HepG2 (cell line): Measurements from ENCODE around the gene HS3ST3B1. TPM values are rescaled to one million over a fixed set of nuclear protein-coding genes. Genes with fewer than 3 reads are reported as not detected.
A peak's percentile ranks its signal among the peaks of the same experiment; 100 is the strongest.

Experiments used
- ATAC-seq: fragments of 200-7000 bp; cut with Tn5 transposase; 3 replicates; pipeline ENCODE4 v1.9.1; 2020; ENCODE audit warnings: mild to moderate bottlenecking, moderate library complexity
- Bru-seq: library from RNA; stranded (reverse); fragments of 400-500 nt; gene quantifications from one replicate; lab custom pipeline; 2021; lab: Mats Ljungman, UMichigan
- BruChase-seq, 2 experiments: library from RNA; stranded (reverse); fragments of 400-500 nt; gene quantifications; one replicate each; lab custom pipeline; 2021; lab: Mats Ljungman, UMichigan
- BruUV-seq: library from RNA; stranded (reverse); fragments of 400-500 nt; replicated peaks from 2 replicates; lab custom pipeline; 2021; lab: Mats Ljungman, UMichigan
- CTCF ChIA-PET: fragments of 300-600 bp; formaldehyde crosslinking; extraction: SDS; loops from one replicate; lab custom pipeline; 2021; ENCODE audit warnings: low total read pairs, inconsistent platforms, low intra/inter-chr PET ratio; lab: Yijun Ruan, JAX
- POLR2A ChIA-PET: fragments of 350-600 bp; sonication (Branson Sonifier 250); formaldehyde crosslinking; loops from one replicate; lab custom pipeline; 2020; ENCODE audit warnings: antibody characterized with exemption, inconsistent platforms; lab: Yijun Ruan, JAX
- DNase-seq: peaks from one replicate; pipeline ENCODE4 v3.0.0-alpha.2; 2015; ENCODE audit warnings: low spot score
- FAIRE-seq: peaks from 3 replicates; lab custom pipeline; 2011; peaks lifted over from hg19 to GRCh38; lab: Jason Lieb, UNC
- H2AFZ ChIP-seq: one replicate; pipeline ENCODE4 v1.6.1; 2011; ENCODE audit warnings: low read length, inconsistent platforms
- H3K27ac ChIP-seq: fragments of 300-600 bp; 3 replicates; pipeline ENCODE4 v1.8.0; 2011; ENCODE audit warnings: mixed run types, mild to moderate bottlenecking, mixed read lengths, low read length, inconsistent platforms; ENCODE audit not compliant: insufficient read depth; ENCODE audit errors: extremely low read length
- H3K27me3 ChIP-seq, 2 experiments: fragments of 200-600 bp in 1 of 2; 2 replicates in 1 of 2; 3 replicates in 1 of 2; pipeline versions ENCODE4 v1.6.0 to v1.8.0; 2011; ENCODE audit warnings: low read length in 2 of 2, mild to moderate bottlenecking in 2 of 2, moderate library complexity in 2 of 2, inconsistent platforms in 1 of 2; ENCODE audit not compliant: insufficient read depth in 2 of 2, control insufficient read depth in 1 of 2
- H3K36me3 ChIP-seq, 2 experiments: fragments of 200-600 bp in 1 of 2; replicated peaks in 1 of 2; 2 replicates in 1 of 2; 3 replicates in 1 of 2; pipeline versions ENCODE4 v1.5.1 to v1.8.0; 2011; ENCODE audit warnings: low read length in 2 of 2, inconsistent platforms in 1 of 2; ENCODE audit not compliant: insufficient read depth in 2 of 2, control insufficient read depth in 1 of 2
- H3K4me1 ChIP-seq: 2 replicates; pipeline ENCODE4 v1.5.1; 2012; ENCODE audit warnings: low read length, inconsistent platforms; ENCODE audit not compliant: insufficient read depth
- H3K4me2 ChIP-seq: 2 replicates; pipeline ENCODE4 v1.6.0; 2011; ENCODE audit warnings: low read depth, low read length, inconsistent platforms
- H3K4me3 ChIP-seq, 3 experiments: fragments of 200-600 bp in 1 of 3; sonication (generic), shearing (Covaris generic) in 1 of 3; replicated peaks in 1 of 3; 2 replicates each; pipeline ENCODE4 v1.5.1; 2011 to 2016; ENCODE audit warnings: low read length in 3 of 3, inconsistent platforms in 2 of 3, low read depth in 2 of 3, mild to moderate bottlenecking in 2 of 3, control low read depth in 1 of 3, mixed read lengths in 1 of 3; ENCODE audit not compliant: insufficient read depth in 1 of 3
- H3K79me2 ChIP-seq: one replicate; pipeline ENCODE4 v1.6.1; 2011; ENCODE audit warnings: low read length, inconsistent platforms; ENCODE audit not compliant: insufficient read depth
- H3K9ac ChIP-seq: 2 replicates; pipeline ENCODE4 v1.6.0; 2011; ENCODE audit warnings: mild to moderate bottlenecking, low read depth, low read length, inconsistent platforms; ENCODE audit not compliant: insufficient read depth
- H3K9me3 ChIP-seq: 2 replicates; pipeline ENCODE4 v1.5.1; 2012; ENCODE audit warnings: mild to moderate bottlenecking, low read length
- H4K20me1 ChIP-seq: 2 replicates; pipeline ENCODE4 v1.6.0; 2011; ENCODE audit warnings: inconsistent platforms, mild to moderate bottlenecking, low read length, moderate library complexity; ENCODE audit not compliant: insufficient read depth
- CREB3 ChIP-seq: sonication (generic); formaldehyde crosslinking; IDR thresholded peaks from 2 replicates; pipeline ENCODE4 v1.5.0; 2020; ENCODE audit warnings: missing genetic modification reagents
- CTCF ChIP-seq: sonication (generic); formaldehyde crosslinking; IDR thresholded peaks from 2 replicates; pipeline ENCODE4 v1.5.0; 2020; ENCODE audit warnings: mild to moderate bottlenecking, missing genetic modification reagents, moderate library complexity
- E2F2 ChIP-seq: sonication (generic); formaldehyde crosslinking; IDR thresholded peaks from 2 replicates; pipeline ENCODE4 v1.4.0; 2020; ENCODE audit warnings: missing genetic modification reagents, borderline replicate concordance
- MATR3 ChIP-seq: sonication (generic); formaldehyde crosslinking; IDR thresholded peaks from 2 replicates; pipeline ENCODE4 v1.4.0; 2020; ENCODE audit warnings: missing genetic modification reagents
- MED1 ChIP-seq: sonication (generic); formaldehyde crosslinking; IDR thresholded peaks from 2 replicates; pipeline ENCODE4 v1.4.0; 2020; ENCODE audit warnings: missing genetic modification reagents
- PAXIP1 ChIP-seq: sonication (generic); formaldehyde crosslinking; conservative IDR thresholded peaks from 2 replicates; pipeline ENCODE4 v1.4.0; 2020; ENCODE audit warnings: mild to moderate bottlenecking, missing genetic modification reagents, moderate library complexity
- ZNF10 ChIP-seq: sonication (generic); formaldehyde crosslinking; IDR thresholded peaks from 2 replicates; pipeline ENCODE4 v1.4.0; 2020; ENCODE audit warnings: mild to moderate bottlenecking, low read depth, missing genetic modification reagents, borderline replicate concordance
- ZNF121 ChIP-seq: sonication (generic); formaldehyde crosslinking; IDR thresholded peaks from 2 replicates; pipeline ENCODE4 v1.5.0; 2020; ENCODE audit warnings: mild to moderate bottlenecking, missing genetic modification reagents
- WGBS: methylation state at CpG from one replicate; pipeline ENCODE4 v1.1.6; 2017; ENCODE audit warnings: low lambda C conversion rate; 5-methylcytosine and 5-hydroxymethylcytosine counted together
- in situ Hi-C: cut with HindIII; loops from 2 replicates; pipeline ENCODE4 v1.10.0; 2017; ENCODE audit warnings: low pct_unique_long_range_greater_than_20kb; ENCODE audit not compliant: extremely low pct_ligation_motif_present
- intact Hi-C: fragments of 100-400 bp; cut with micrococcal nuclease; formaldehyde crosslinking; loops from one replicate; pipeline ENCODE4 v1.10.0; 2022; ENCODE audit not compliant: unreplicated experiment
- long read RNA-seq, 2 experiments: library from RNA in 1 of 2; library from polyadenylated mRNA in 1 of 2; stranded (forward) in 1 of 2; unstranded in 1 of 2; transcript quantifications; one replicate each; pipeline ENCODE4 v2.0.0, GENCODE V29; 2019 to 2022
- polyA minus RNA-seq, 3 experiments: library from RNA; depleted of rRNA, polyadenylated mRNA; stranded (reverse); fragments of >200 nt; gene quantifications; 2 replicates each; pipeline ENCODE4 v1.2.3, GENCODE V29; 2011; ENCODE audit warnings: low replicate concordance in 1 of 3
- polyA plus RNA-seq, 8 experiments: library from polyadenylated mRNA; depleted of rRNA in 3 of 8; stranded (reverse) in 7 of 8; unstranded in 1 of 8; fragments of >200 nt; fragmentation: Illumina TruSeq in 4 of 8; extraction: Trizol in 4 of 8; gene quantifications; 2 replicates each; pipeline versions ENCODE4 v1.2.1 to v1.2.3, GENCODE V29; 2011 to 2016; ENCODE audit warnings: low read depth in 4 of 8, missing spikeins in 1 of 8, mixed read lengths in 1 of 8; ENCODE audit not compliant: insufficient read depth in 1 of 8
- total RNA-seq, 5 experiments: library from RNA; depleted of rRNA; stranded (reverse); fragments of >200 nt; fragmentation: Illumina TruSeq; extraction: Trizol; gene quantifications; 2 replicates each; pipeline ENCODE4 v1.2.3, GENCODE V29; 2016; ENCODE audit warnings: low read depth in 1 of 5

HS3ST3B1 gene
- total RNA-seq (2016; rRNA removed; fragmentation: Illumina TruSeq; extraction: Trizol) (35.3 and 39.5 TPM in 2 replicates), polyA plus RNA-seq (2011; rRNA removed) (14.6 and 15.7 TPM in 2 replicates), polyA minus RNA-seq (2011; rRNA and poly(A)+ RNA removed; ENCODE audit: low replicate concordance) (67.6 TPM in 1 of 2 replicates, not detected in the other), Bru-seq, nascent RNA (percentile 92 among the genes with signal in this experiment), BruChase-seq, experiment 1, labeled RNA remaining after a 6-hour chase (percentile 89 among the genes with signal in this experiment), BruChase-seq, experiment 2, labeled RNA remaining after a 2-hour chase (percentile 92 among the genes with signal in this experiment)
- total RNA-seq (2016; cell fraction: cytosol; rRNA removed; fragmentation: Illumina TruSeq; extraction: Trizol; ENCODE audit: low read depth), result 5.0 and 5.5 TPM in 2 replicates
- 33.5 and 37.1 TPM in 2 replicates for total RNA-seq (2016; cell fraction: insoluble cytoplasmic fraction; rRNA removed; fragmentation: Illumina TruSeq; extraction: Trizol)
- 21.9 and 24.5 TPM in 2 replicates for total RNA-seq (2016; cell fraction: membrane; rRNA removed; fragmentation: Illumina TruSeq; extraction: Trizol)
- 34.7 and 37.1 TPM in 2 replicates for total RNA-seq (2016; cell fraction: nucleus; rRNA removed; fragmentation: Illumina TruSeq; extraction: Trizol)
- polyA plus RNA-seq (2011; cell fraction: cytosol; rRNA removed), result 10.2 and 10.4 TPM in 2 replicates
- 16.6 and 20.5 TPM in 2 replicates for polyA plus RNA-seq (2011; cell fraction: nucleus; rRNA removed)
- polyA plus RNA-seq (2012), result 15.3 and 18.6 TPM in 2 replicates
- 1.9 and 2.3 TPM in 2 replicates for polyA plus RNA-seq (2016; cell fraction: cytosol; fragmentation: Illumina TruSeq; extraction: Trizol; ENCODE audit: low read depth)
- polyA plus RNA-seq (2016; cell fraction: insoluble cytoplasmic fraction; fragmentation: Illumina TruSeq; extraction: Trizol; ENCODE audit: low read depth), result 19.7 and 21.9 TPM in 2 replicates
- polyA plus RNA-seq (2016; cell fraction: membrane; fragmentation: Illumina TruSeq; extraction: Trizol; ENCODE audit: low read depth), result 7.2 and 7.3 TPM in 2 replicates
- 39.2 and 41.9 TPM in 2 replicates for polyA plus RNA-seq (2016; cell fraction: nucleus; fragmentation: Illumina TruSeq; extraction: Trizol; ENCODE audit: insufficient read depth, low read depth)
- 34.2 and 35.7 TPM in 2 replicates for polyA minus RNA-seq (2011; cell fraction: cytosol; rRNA and poly(A)+ RNA removed)
- polyA minus RNA-seq (2011; cell fraction: nucleus; rRNA and poly(A)+ RNA removed), result 25.6 and 26.4 TPM in 2 replicates
- long read RNA-seq, experiment 1, full-length matches to known transcripts, result 1 of 50 reads
- long read RNA-seq, experiment 1, partial matches to known transcripts, result 0 of 50 reads
- long read RNA-seq, experiment 1, other reads (novel, unspliced or antisense), result 49 of 50 reads
- long read RNA-seq, experiment 2, full-length matches to known transcripts, result 3 of 29 reads
- long read RNA-seq, experiment 2, partial matches to known transcripts, result 0 of 29 reads
- long read RNA-seq, experiment 2, other reads (novel, unspliced or antisense), result 26 of 29 reads

- Histone ChIP-seq H3K36me3 (0 out of 5 replicates have a peak, but pooled peaks cover 0 to 3% of the 10 kb centered on the region in 2 experiments), H3K27me3 (peaks cover 0 to 10% of the 10 kb centered on the region in 2 experiments; a peak in 2 of 5 replicates), H3K9ac (peak within 1 kb of the TSS; percentile 90), H3K4me2 (peak within 1 kb of the TSS; percentile 97), H3K79me2 (peaks cover 62% of the 10 kb centered on the region), H3K9me3 (no peaks in the 10 kb centered on the region), H4K20me1 (peaks cover 22% of the 10 kb centered on the region), H2AFZ (no peak within 1 kb of the TSS), H3K4me1 (peaks cover 17% of the 10 kb centered on the region), H3K27ac (peak within 1 kb of the TSS; percentile 93), H3K4me3 (peak within 1 kb of the TSS; percentile 92 to 99 (median 99))
- intact Hi-C loops (loop anchor here (1.0 to 10.0 kb wide), 3 partner anchors 9 to 484 kb away; no protein-coding TSS in a partner anchor), in situ Hi-C loops (no loop called here)
- ChIA-PET POLR2A (interaction anchor here (0.6 to 14.0 kb wide), 30 partner anchors 8 to 862 kb away, joined by 3 to 288 read pairs (median 5); partner anchors contain the start of gene COX10), CTCF (no interaction called here)
- BruUV-seq, result no TSS peak
- FAIRE-seq, result peak; percentile 98
- peak; percentile 83 for ATAC-seq
- DNase-seq, result peak; percentile 99
- WGBS, result 0% methylated on average over 20 of the region's 49 CpGs
- TF ChIP-seq CTCF (CRISPR knock-in tag), result peak; percentile 37; the same call in 1 of the 2 replicates
- no peak for TF ChIP-seq MATR3 (CRISPR knock-in tag)
- TF ChIP-seq ZNF10 (CRISPR knock-in tag), result no peak
- 0 out of 2 replicates have a peak, but pooled peaks have one; percentile 59 for TF ChIP-seq CREB3
- TF ChIP-seq ZNF121 (CRISPR knock-in tag), result no peak
- TF ChIP-seq E2F2 (CRISPR knock-in tag), result no peak
- no peak for TF ChIP-seq PAXIP1 (CRISPR knock-in tag)
- TF ChIP-seq MED1 (CRISPR knock-in tag), result peak; percentile 79
These were observed at the start of gene HS3ST3B1 for GRCh38 chr17:14300575-14301278. HS3ST3B1 (plus strand) TSS chr17:14301081; CDS start chr17:14301519, 438 bp downstream.
